K562 (cell line): ENCODE measurements around the gene AFG1L. TPM values are rescaled to one million over a fixed set of nuclear protein-coding genes. Genes with fewer than 3 reads are reported as not detected.
A peak's percentile ranks its signal among the peaks of the same experiment; 100 is the strongest.

ENCODE experiments used
- CREB3 ChIP-seq: fragments of 450-650 bp; conservative IDR thresholded peaks from 2 replicates; pipeline ENCODE4 v1.6.1; 2016; ENCODE audit warnings: missing genetic modification characterization, low read depth, mild to moderate bottlenecking, missing compliant biosample characterization, moderate library complexity
- FIP1L1 ChIP-seq: fragments of 200-400 bp; formaldehyde crosslinking; IDR thresholded peaks from 2 replicates; pipeline ENCODE4 v1.6.1; 2018; ENCODE audit warnings: mild to moderate bottlenecking, low read depth, low read length; ENCODE audit not compliant: poor library complexity, severe bottlenecking
- GTF2E2 ChIP-seq: fragments of 200-800 bp; sonication (Bioruptor generic); IDR thresholded peaks from 2 replicates; pipeline ENCODE4 v1.6.1; 2016; ENCODE audit warnings: missing genetic modification characterization, missing compliant biosample characterization
- HBP1 ChIP-seq: fragments of 450-650 bp; formaldehyde crosslinking; IDR thresholded peaks from 2 replicates; pipeline ENCODE4 v1.4.0; 2022; ENCODE audit warnings: missing genetic modification characterization
- HMGN3 ChIP-seq: IDR thresholded peaks from 2 replicates; pipeline ENCODE4 v1.6.1; 2011; ENCODE audit warnings: borderline replicate concordance, low read depth, mild to moderate bottlenecking, mixed read lengths, low read length; ENCODE audit not compliant: insufficient read length; ENCODE audit errors: extremely low read depth
- HNRNPH1 ChIP-seq: fragments of 200-400 bp; formaldehyde crosslinking; optimal IDR thresholded peaks from 2 replicates; pipeline ENCODE3; 2017; ENCODE audit warnings: low read depth, mild to moderate bottlenecking, low read length, moderate library complexity
- JUN ChIP-seq, 2 experiments: sonication (generic) in 1 of 2; formaldehyde crosslinking in 1 of 2; IDR thresholded peaks; 2 replicates each; pipeline versions ENCODE4 v1.6.1 to v1.8.0; 2012 to 2022; ENCODE audit warnings: borderline replicate concordance in 2 of 2, mild to moderate bottlenecking in 2 of 2, improper control_type of control experiment in 1 of 2, low read depth in 1 of 2, low read length in 1 of 2, missing genetic modification reagents in 1 of 2
- MBD1 ChIP-seq: fragments of 250-450 bp; sonication (Bioruptor Pico); IDR thresholded peaks from 2 replicates; pipeline ENCODE4 v1.8.0; 2022; ENCODE audit warnings: inconsistent platforms
- NR1H2 ChIP-seq: sonication (generic); formaldehyde crosslinking; IDR thresholded peaks from 2 replicates; pipeline ENCODE4 v1.4.0; 2020; ENCODE audit warnings: mild to moderate bottlenecking, missing genetic modification reagents
- POLR2H ChIP-seq: IDR thresholded peaks from 2 replicates; pipeline ENCODE4 v1.6.1; 2016; ENCODE audit warnings: missing genetic modification characterization, low read depth, mild to moderate bottlenecking, control low read depth, missing compliant biosample characterization, moderate library complexity
- STAT5B ChIP-seq: fragments of 250-450 bp; sonication (Bioruptor Pico); IDR thresholded peaks from 2 replicates; pipeline ENCODE4 v1.8.0; 2021; ENCODE audit warnings: mild to moderate bottlenecking, inconsistent platforms
- SUPT5H ChIP-seq: fragments of 450-650 bp; IDR thresholded peaks from 2 replicates; pipeline ENCODE4 v1.6.1; 2016
- TAF7 ChIP-seq: fragments of 450-650 bp; IDR thresholded peaks from 2 replicates; pipeline ENCODE4 v1.6.1; 2016; ENCODE audit warnings: missing genetic modification characterization, missing compliant biosample characterization
- TCF3 ChIP-seq: sonication (generic); formaldehyde crosslinking; IDR thresholded peaks from 2 replicates; pipeline ENCODE4 v1.4.0; 2020; ENCODE audit warnings: mild to moderate bottlenecking, missing genetic modification reagents
- YBX1 ChIP-seq: fragments of 450-650 bp; IDR thresholded peaks from 2 replicates; pipeline ENCODE4 v1.7.1; 2016; ENCODE audit warnings: mild to moderate bottlenecking
- ZBTB1 ChIP-seq: sonication (generic); formaldehyde crosslinking; IDR thresholded peaks from 2 replicates; pipeline ENCODE4 v1.8.1; 2023; ENCODE audit warnings: missing genetic modification reagents, low read depth, mild to moderate bottlenecking, borderline replicate concordance
- ZNF124 ChIP-seq: sonication (generic); formaldehyde crosslinking; IDR thresholded peaks from 2 replicates; pipeline ENCODE4 v1.8.1; 2022; ENCODE audit warnings: missing genetic modification reagents
- ZNF280B ChIP-seq: fragments of 250-450 bp; sonication (Bioruptor Pico); IDR thresholded peaks from 2 replicates; pipeline ENCODE4 v1.5.1; 2021; ENCODE audit warnings: mild to moderate bottlenecking
- ZSCAN32 ChIP-seq: fragments of 450-650 bp; formaldehyde crosslinking; IDR thresholded peaks from 2 replicates; pipeline ENCODE4 v1.4.0; 2020; ENCODE audit warnings: mild to moderate bottlenecking, moderate library complexity
- polyA plus RNA-seq, 8 experiments: library from polyadenylated mRNA; depleted of rRNA in 4 of 8; stranded (reverse) in 5 of 8; unstranded in 3 of 8; fragments of >200 nt; fragmentation: Nextera tagmentation in 2 of 8; fragmentation: Illumina TruSeq in 1 of 8; extraction: Ambion mirVana in 2 of 8; extraction: Trizol in 1 of 8; gene quantifications; 2 replicates each; pipeline versions ENCODE4 v1.2.1 to v1.2.3, GENCODE V29; 2011 to 2014; ENCODE audit warnings: inconsistent platforms in 1 of 8, missing spikeins in 1 of 8
- total RNA-seq, 7 experiments: library from RNA; depleted of rRNA in 6 of 7; stranded (reverse); fragments of >200 nt in 6 of 7; fragmentation: Illumina TruSeq in 2 of 7; extraction: Trizol in 2 of 7; gene quantifications; 2 replicates each; pipeline versions ENCODE4 v1.2.1 to v1.2.3, GENCODE V29; 2011 to 2021; ENCODE audit warnings: low replicate concordance in 1 of 7

Gene AFG1L
- total and polyA plus RNA-seq, 9 of the 15 experiments (the other 6 are each of a cell fraction or from before 2014, with no cell fraction given): 2.2 to 15.5 (median 5.8) TPM

GRCh38 chr6:108560463-108561308 lies 265.8 kb downstream of the AFG1L start, which contains the start of gene FOXO3 (continued):
- TF ChIP-seq CREB3 (tag): no peak
- no peak for TF ChIP-seq NR1H2 (CRISPR knock-in tag)
- TF ChIP-seq YBX1: no peak
- TF ChIP-seq HMGN3: peak; percentile 30
- TF ChIP-seq POLR2H (tag): peak; percentile 65; the same call in 1 of the 2 replicates
- peak; percentile 60; the same call in 1 of the 2 replicates for TF ChIP-seq ZSCAN32
- no peak for TF ChIP-seq ZNF280B (CRISPR knock-in tag)
- TF ChIP-seq TCF3 (CRISPR knock-in tag): 0 out of 2 replicates have a peak, but pooled peaks have one; percentile 3
- peak; percentile 17 for TF ChIP-seq FIP1L1
- TF ChIP-seq HNRNPH1: no peak
- peak; percentile 96 for TF ChIP-seq GTF2E2 (tag)
- TF ChIP-seq JUN (IDR thresholded peaks at IDR 0.05; ENCODE audit: borderline replicate concordance, low read depth, low read length): no peak
- TF ChIP-seq JUN (CRISPR knock-in tag; IDR thresholded peaks at IDR 0.05; ENCODE audit: borderline replicate concordance): no peak
- TF ChIP-seq ZBTB1 (CRISPR knock-in tag): peak; percentile 55; the same call in 1 of the 2 replicates
- peak; percentile 74 for TF ChIP-seq SUPT5H
- TF ChIP-seq HBP1 (CRISPR knock-in tag): no peak
- TF ChIP-seq ZNF124 (CRISPR knock-in tag): no peak
- TF ChIP-seq MBD1 (CRISPR knock-in tag): no peak
- TF ChIP-seq STAT5B (CRISPR knock-in tag): no peak
- TF ChIP-seq TAF7 (tag): peak; percentile 36; the same call in 1 of the 2 replicates
